Measurements from ENCODE around the gene ZNF497.

The ZNF497 gene

GRCh38 chr19:58372311-58373133 lies 10.0 kb upstream of the ZNF497 start:
- peak in 5 of 51 donors; percentile 7 to 27 (median 18) for DNase-seq

- DNase-seq, result no peak
Observed at GRCh38 chr19:58368561-58369360, 6.2 kb upstream of the ZNF497 start.

- no peak for DNase-seq
Observed at GRCh38 chr19:58367698-58368454, 5.3 kb upstream of the ZNF497 start.

- no peak for DNase-seq
Observed at GRCh38 chr19:58366585-58367430, 4.3 kb upstream of the ZNF497 start.

- DNase-seq, result no peak
Observed at GRCh38 chr19:58364146-58364545, 1.6 kb upstream of the ZNF497 start.

GRCh38 chr19:58361900-58362271 lies 665 bp downstream of the ZNF497 start:
- peak in 14 of 51 donors; percentile 35 to 79 (median 56) for DNase-seq

GRCh38 chr19:58357481-58358145 lies 4.9 kb downstream of the ZNF497 start:
- DNase-seq, result no peak

GRCh38 chr19:58356766-58357480 lies 5.6 kb downstream of the ZNF497 start:
- DNase-seq, result no peak

GRCh38 chr19:58355908-58356765 lies 6.4 kb downstream of the ZNF497 start:
- no peak for DNase-seq

GRCh38 chr19:58355215-58355796 lies 7.2 kb downstream of the ZNF497 start:
- DNase-seq, result no peak

GRCh38 chr19:58354478-58355030 lies 8.0 kb downstream of the ZNF497 start:
- no peak for DNase-seq

GRCh38 chr19:58353717-58354477 lies 8.7 kb downstream of the ZNF497 start:
- no peak for DNase-seq

GRCh38 chr19:58352760-58353671 lies 9.5 kb downstream of the ZNF497 start, which contains the start of gene A1BG:
A1BG (minus strand) TSS chr19:58353492; CDS start chr19:58353437, 55 bp downstream.
- DNase-seq, result no peak

- no peak for DNase-seq
Observed at GRCh38 chr19:58351990-58352755, 10.4 kb downstream of the ZNF497 start.

GRCh38 chr19:58351558-58351878 lies 11.0 kb downstream of the ZNF497 start:
- no peak for DNase-seq
